HFF-Myc (cell line): ENCODE results near the gene TOMM34.

Experiments used
- DNase-seq: peaks from one replicate; pipeline ENCODE4 v3.0.0-alpha.2; 2011; ENCODE audit warnings: low read depth; ENCODE audit errors: extremely low read depth
- H3K4me3 ChIP-seq: replicated peaks from 2 replicates; pipeline ENCODE4 v1.5.1; 2011; ENCODE audit warnings: low read depth, mild to moderate bottlenecking, control low read depth, low read length
- CTCF ChIP-seq: IDR thresholded peaks from 2 replicates; pipeline ENCODE4 v1.5.1; 2012; ENCODE audit warnings: mild to moderate bottlenecking, low read depth, low read length, control low read depth; ENCODE audit errors: missing control alignments

The TOMM34 gene

GRCh38 chr20:44958276-44958675 lies 1.9 kb downstream of the TOMM34 start:
- no peak for TF ChIP-seq CTCF
- no peak for DNase-seq
- peak overlapping the region; percentile 66 for H3K4me3 ChIP-seq

- DNase-seq, result no peak
- no peak overlapping the region for H3K4me3 ChIP-seq
These were observed 3.8 kb downstream of the TOMM34 start for GRCh38 chr20:44956410-44956809.

GRCh38 chr20:44955270-44955669 lies 4.9 kb downstream of the TOMM34 start:
- DNase-seq, result no peak
- no peak for TF ChIP-seq CTCF
- no peak overlapping the region for H3K4me3 ChIP-seq

More at GRCh38 chr20:44956410-44956809, 3.8 kb downstream of the TOMM34 start:
- no peak for TF ChIP-seq CTCF

- no peak overlapping the region for H3K4me3 ChIP-seq
- no peak for DNase-seq
- no peak for TF ChIP-seq CTCF
These were observed 6.0 kb downstream of the TOMM34 start for GRCh38 chr20:44954211-44954610.

GRCh38 chr20:44952731-44953130 lies 7.5 kb downstream of the TOMM34 start:
- no peak overlapping the region for H3K4me3 ChIP-seq
- DNase-seq, result no peak
- no peak for TF ChIP-seq CTCF

GRCh38 chr20:44950368-44950767 lies 9.8 kb downstream of the TOMM34 start:
- H3K4me3 ChIP-seq, result no peak overlapping the region
- TF ChIP-seq CTCF, result no peak
- no peak for DNase-seq

- no peak overlapping the region for H3K4me3 ChIP-seq
- no peak for TF ChIP-seq CTCF
- no peak for DNase-seq
These were observed 11.7 kb downstream of the TOMM34 start for GRCh38 chr20:44948513-44948912.
